Adrenal gland (tissue), 5 donors: ENCODE results near the gene SBF1.

Experiments
- CTCF ChIP-seq, 6 experiments: fragments of 450-650 bp in 4 of 6; fragments of 200-600 bp in 2 of 6; sonication (generic) in 1 of 6; IDR thresholded peaks; 1 replicate in 5 of 6; 2 replicates in 1 of 6; pipeline versions ENCODE4 v1.5.1 to v1.8.0; 2016 to 2021; ENCODE audit warnings: antibody characterized with exemption in 6 of 6, mild to moderate bottlenecking in 2 of 6, moderate library complexity in 1 of 6
- POLR2A ChIP-seq, 2 donors: fragments of 450-650 bp; IDR thresholded peaks; one replicate each; pipeline ENCODE4 v1.6.1; 2017; ENCODE audit warnings: antibody characterized with exemption in 2 of 2, mild to moderate bottlenecking in 2 of 2, moderate library complexity in 1 of 2
- donor health status: DM: no; HTN: no; CAD: no.

- no peak for TF ChIP-seq CTCF (IDR thresholded peaks at IDR 0.05)
- no peak for TF ChIP-seq POLR2A (IDR thresholded peaks at IDR 0.05)
Measured at GRCh38 chr22:50455201-50455600, 19.6 kb downstream of the SBF1 start.
